Activated T-helper 17 cell treated with anti-CD3 and anti-CD28 coated beads, Interleukin-2, amount 50 U/mL, for 72 hours (primary cell): ENCODE results near the gene UBXN10. TPM values are rescaled to one million over a fixed set of nuclear protein-coding genes. Genes with fewer than 3 reads are reported as not detected.

ENCODE experiments used
- ATAC-seq: fragments of 150-1000 bp; cut with Tn5 transposase; replicated peaks from 2 replicates; pipeline ENCODE4 v1.10.0; 2021; ENCODE audit warnings: mild to moderate bottlenecking, moderate library complexity
- H3K27ac Mint-ChIP-seq: one replicate; pipeline ENCODE4 v1.8.0; 2022; ENCODE audit warnings: mixed read lengths
- H3K27me3 Mint-ChIP-seq: one replicate; pipeline ENCODE4 v1.8.0; 2022; ENCODE audit warnings: mixed read lengths
- H3K36me3 Mint-ChIP-seq: one replicate; pipeline ENCODE4 v1.8.0; 2022; ENCODE audit warnings: low read depth, mild to moderate bottlenecking, mixed read lengths
- H3K4me1 Mint-ChIP-seq: one replicate; pipeline ENCODE4 v1.8.0; 2022; ENCODE audit warnings: mixed read lengths
- H3K4me3 Mint-ChIP-seq: one replicate; pipeline ENCODE4 v1.8.0; 2022; ENCODE audit warnings: mild to moderate bottlenecking, mixed read lengths
- H3K9me3 Mint-ChIP-seq: one replicate; pipeline ENCODE4 v1.8.0; 2022; ENCODE audit warnings: mixed read lengths
- total RNA-seq, 2 donors: library from RNA; stranded (reverse); gene quantifications; one replicate each; pipeline ENCODE4 v1.2.3, GENCODE V29; 2022

UBXN10 gene
- total RNA-seq, 2 donors from 2014 or later, result 0.37 to 0.63 TPM

- Mint-ChIP-seq H3K4me1 (no peaks in the 10 kb centered on the region), H3K27ac (no peak overlapping the region), H3K36me3 (no peaks in the 10 kb centered on the region), H3K27me3 (no peaks in the 10 kb centered on the region), H3K4me3 (no peak overlapping the region), H3K9me3 (no peaks in the 10 kb centered on the region)
- ATAC-seq, result no peak
Observed at GRCh38 chr1:20147846-20148570, 37.9 kb upstream of the UBXN10 start.

- Mint-ChIP-seq H3K4me1 (no peaks in the 10 kb centered on the region), H3K27ac (no peak overlapping the region), H3K36me3 (no peaks in the 10 kb centered on the region), H3K4me3 (no peak overlapping the region), H3K27me3 (no peaks in the 10 kb centered on the region), H3K9me3 (no peaks in the 10 kb centered on the region)
- no peak for ATAC-seq
Observed at GRCh38 chr1:20148571-20149500, 37.1 kb upstream of the UBXN10 start.

- ATAC-seq, result no peak
- Mint-ChIP-seq H3K4me1 (no peaks in the 10 kb centered on the region), H3K4me3 (no peak overlapping the region), H3K27me3 (no peaks in the 10 kb centered on the region), H3K36me3 (no peaks in the 10 kb centered on the region), H3K9me3 (no peaks in the 10 kb centered on the region), H3K27ac (no peak overlapping the region)
Observed at GRCh38 chr1:20149601-20150325, 36.1 kb upstream of the UBXN10 start.

- Mint-ChIP-seq H3K27ac (no peak overlapping the region), H3K4me3 (no peak overlapping the region), H3K36me3 (no peaks in the 10 kb centered on the region), H3K27me3 (no peaks in the 10 kb centered on the region), H3K9me3 (no peaks in the 10 kb centered on the region), H3K4me1 (no peaks in the 10 kb centered on the region)
- ATAC-seq, result no peak
Observed at GRCh38 chr1:20150326-20150705, 35.6 kb upstream of the UBXN10 start.

GRCh38 chr1:20150969-20151368, 34.9 kb upstream of the UBXN10 start:
- Mint-ChIP-seq H3K27me3 (no peaks in the 10 kb centered on the region), H3K36me3 (no peaks in the 10 kb centered on the region), H3K27ac (no peak overlapping the region), H3K4me3 (no peak overlapping the region), H3K9me3 (no peaks in the 10 kb centered on the region), H3K4me1 (no peaks in the 10 kb centered on the region)
- no peak for ATAC-seq

GRCh38 chr1:20151906-20152598, 33.8 kb upstream of the UBXN10 start:
- Mint-ChIP-seq H3K36me3 (no peaks in the 10 kb centered on the region), H3K4me3 (peak overlapping the region; percentile 63), H3K27ac (peak overlapping the region; percentile 79), H3K4me1 (no peaks in the 10 kb centered on the region), H3K27me3 (no peaks in the 10 kb centered on the region), H3K9me3 (no peaks in the 10 kb centered on the region)
- ATAC-seq, result peak; percentile 94

- peak; percentile 25 for ATAC-seq
- peak overlapping the region; percentile 79 for H3K27ac Mint-ChIP-seq
- H3K27me3 Mint-ChIP-seq, result no peaks in the 10 kb centered on the region
- H3K9me3 Mint-ChIP-seq, result no peaks in the 10 kb centered on the region
- H3K36me3 Mint-ChIP-seq, result no peaks in the 10 kb centered on the region
- peak overlapping the region; percentile 63 for H3K4me3 Mint-ChIP-seq
- no peaks in the 10 kb centered on the region for H3K4me1 Mint-ChIP-seq
Observed at GRCh38 chr1:20152599-20152930, 33.3 kb upstream of the UBXN10 start.

- Mint-ChIP-seq H3K36me3 (no peaks in the 10 kb centered on the region), H3K27ac (no peak overlapping the region), H3K9me3 (no peaks in the 10 kb centered on the region), H3K27me3 (no peaks in the 10 kb centered on the region), H3K4me3 (peak overlapping the region; percentile 63), H3K4me1 (no peaks in the 10 kb centered on the region)
- no peak for ATAC-seq
Observed at GRCh38 chr1:20153000-20153418, 32.9 kb upstream of the UBXN10 start.

- Mint-ChIP-seq H3K27ac (peak overlapping the region; percentile 34), H3K36me3 (no peaks in the 10 kb centered on the region), H3K27me3 (no peaks in the 10 kb centered on the region), H3K4me3 (peak overlapping the region; percentile 40), H3K9me3 (no peaks in the 10 kb centered on the region), H3K4me1 (no peaks in the 10 kb centered on the region)
- no peak for ATAC-seq
Observed at GRCh38 chr1:20154301-20154831, 31.5 kb upstream of the UBXN10 start.

- Mint-ChIP-seq H3K4me3 (no peak overlapping the region), H3K27me3 (no peaks in the 10 kb centered on the region), H3K4me1 (no peaks in the 10 kb centered on the region), H3K36me3 (no peaks in the 10 kb centered on the region), H3K9me3 (peaks cover 6% of the 10 kb centered on the region), H3K27ac (no peak overlapping the region)
- no peak for ATAC-seq
Observed at GRCh38 chr1:20158358-20159070, 27.4 kb upstream of the UBXN10 start.

GRCh38 chr1:20160034-20160433, 25.9 kb upstream of the UBXN10 start:
- H3K9me3 Mint-ChIP-seq, result peaks cover 11% of the 10 kb centered on the region
- H3K4me3 Mint-ChIP-seq, result no peak overlapping the region
- H3K4me1 Mint-ChIP-seq, result no peaks in the 10 kb centered on the region
- H3K27ac Mint-ChIP-seq, result no peak overlapping the region
- H3K27me3 Mint-ChIP-seq, result no peaks in the 10 kb centered on the region
- no peak for ATAC-seq
- no peaks in the 10 kb centered on the region for H3K36me3 Mint-ChIP-seq

- Mint-ChIP-seq H3K9me3 (peaks cover 15% of the 10 kb centered on the region), H3K36me3 (no peaks in the 10 kb centered on the region), H3K27ac (no peak overlapping the region), H3K4me3 (no peak overlapping the region), H3K4me1 (no peaks in the 10 kb centered on the region), H3K27me3 (peaks cover 6% of the 10 kb centered on the region)
- no peak for ATAC-seq
Observed at GRCh38 chr1:20164694-20165202, 21.1 kb upstream of the UBXN10 start.

- Mint-ChIP-seq H3K27ac (no peak overlapping the region), H3K4me1 (no peaks in the 10 kb centered on the region), H3K27me3 (peaks cover 6% of the 10 kb centered on the region), H3K36me3 (no peaks in the 10 kb centered on the region), H3K9me3 (peaks cover 15% of the 10 kb centered on the region), H3K4me3 (no peak overlapping the region)
- ATAC-seq, result no peak
Observed at GRCh38 chr1:20165522-20165951, 20.4 kb upstream of the UBXN10 start.
